AG09309 (cell line): ENCODE measurements around the gene RPS2.

Experiments used
- DNase-seq: peaks from one replicate; pipeline ENCODE4 v3.0.0-alpha.2; 2010; ENCODE audit warnings: low read depth
- H3K4me3 ChIP-seq: 2 replicates; pipeline ENCODE4 v1.5.1; 2011; ENCODE audit warnings: mild to moderate bottlenecking, low read depth, low read length, moderate library complexity; ENCODE audit not compliant: control insufficient read depth
- CTCF ChIP-seq: IDR thresholded peaks from 2 replicates; pipeline ENCODE4 v1.5.1; 2011; ENCODE audit warnings: mild to moderate bottlenecking, low read depth, low read length, inconsistent platforms; ENCODE audit not compliant: insufficient read depth, control insufficient read depth; ENCODE audit errors: missing control alignments

RPS2 gene

GRCh38 chr16:1991948-1992703, 27.5 kb upstream of the RPS2 start:
- no peak for DNase-seq
- no peak overlapping the region for H3K4me3 ChIP-seq
- TF ChIP-seq CTCF: no peak

- H3K4me3 ChIP-seq: no peak overlapping the region
- no peak for DNase-seq
- no peak for TF ChIP-seq CTCF
Measured at GRCh38 chr16:1991588-1991947, 26.9 kb upstream of the RPS2 start.

- no peak overlapping the region for H3K4me3 ChIP-seq
- no peak for DNase-seq
- no peak for TF ChIP-seq CTCF
Measured at GRCh38 chr16:1991135-1991551, 26.5 kb upstream of the RPS2 start.

- no peak for DNase-seq
- H3K4me3 ChIP-seq: no peak overlapping the region; the same call in 1 of the 2 replicates
- TF ChIP-seq CTCF: no peak
Measured at GRCh38 chr16:1990351-1991134, 25.9 kb upstream of the RPS2 start.

- DNase-seq: no peak
- no peak for TF ChIP-seq CTCF
- H3K4me3 ChIP-seq: no peak overlapping the region
Measured at GRCh38 chr16:1990101-1990350, 25.4 kb upstream of the RPS2 start.

- TF ChIP-seq CTCF: no peak
- no peak for DNase-seq
- H3K4me3 ChIP-seq: no peak within 1 kb of the TSS; the same call in 1 of the 2 replicates
Measured at GRCh38 chr16:1989209-1990100, 24.8 kb upstream of the RPS2 start, which contains the start of gene SYNGR3. Gene SYNGR3 (plus strand): TSS chr16:1989970. CDS start chr16:1990103, 133 bp downstream.
